BLaER1 treated with 17β-estradiol and CSF1 and Interleukin-3, amounts not matched to agents 10 nM and 100 nM (cell line): ENCODE measurements around the gene GLE1.

ENCODE experiments used
- H3K27ac ChIP-seq, 11 experiments: shearing (Covaris generic); formaldehyde crosslinking; 2 replicates each; pipeline ENCODE4 v1.8.1; 2022
- H3K27me3 ChIP-seq, 11 experiments: shearing (Covaris generic); formaldehyde crosslinking; 2 replicates each; pipeline ENCODE4 v1.8.1; 2022
- H3K36me3 ChIP-seq, 11 experiments: shearing (Covaris generic); formaldehyde crosslinking; 2 replicates each; pipeline ENCODE4 v1.8.1; 2022
- H3K4me1 ChIP-seq, 10 experiments: shearing (Covaris generic); formaldehyde crosslinking; 2 replicates each; pipeline ENCODE4 v1.8.1; 2022
- H3K4me2 ChIP-seq, 11 experiments: shearing (Covaris generic); formaldehyde crosslinking; 2 replicates each; pipeline ENCODE4 v1.8.1; 2022
- H3K4me3 ChIP-seq, 10 experiments: shearing (Covaris generic); formaldehyde crosslinking; 2 replicates each; pipeline ENCODE4 v1.8.1; 2022
- H3K9ac ChIP-seq, 11 experiments: shearing (Covaris generic); formaldehyde crosslinking; 2 replicates each; pipeline ENCODE4 v1.8.1; 2022
- H3K9me3 ChIP-seq, 11 experiments: shearing (Covaris generic); formaldehyde crosslinking; replicated peaks in 1 of 11; 2 replicates each; pipeline ENCODE4 v1.8.1; 2022
- H4K20me1 ChIP-seq, 11 experiments: shearing (Covaris generic); formaldehyde crosslinking; 2 replicates each; pipeline ENCODE4 v1.8.1; 2022
- Cebpa-rat ChIP-seq, 11 experiments: shearing (Covaris generic); IDR thresholded peaks; 2 replicates each; pipeline ENCODE4 v1.8.1; 2022

The GLE1 gene

GRCh38 chr9:128486201-128486600, 18.3 kb upstream of the GLE1 start:
- H3K27me3 ChIP-seq, result no peaks in the 10 kb centered on the region
- no peaks in the 10 kb centered on the region for H3K9me3 ChIP-seq
- H3K4me3 ChIP-seq, result no peak overlapping the region
- peaks cover 77 to 100% (median 99%) of the 10 kb centered on the region in 11 experiments for H3K36me3 ChIP-seq
- TF ChIP-seq Cebpa-rat (IDR thresholded peaks at IDR 0.05), result no peak
- no peak overlapping the region for H3K27ac ChIP-seq
- H4K20me1 ChIP-seq, result peaks cover 0 to 12% (median 0%) of the 10 kb centered on the region in 11 experiments; a peak in 2 of 22 replicates
- no peak overlapping the region for H3K4me2 ChIP-seq
- peaks cover 0 to 11% (median 0%) of the 10 kb centered on the region in 10 experiments; a peak in 2 of 20 replicates for H3K4me1 ChIP-seq
- no peak overlapping the region; a peak in 1 of 22 replicates for H3K9ac ChIP-seq

GRCh38 chr9:128493424-128493823, 11.1 kb upstream of the GLE1 start:
- Histone ChIP-seq H3K9me3 (no peaks in the 10 kb centered on the region), H3K4me1 (peaks cover 14 to 46% (median 35%) of the 10 kb centered on the region in 10 experiments), H3K9ac (peak overlapping the region in 8 of 11 experiments; percentile 35 to 71 (median 60); a peak in 13 of 22 replicates), H3K36me3 (peaks cover 42 to 94% (median 85%) of the 10 kb centered on the region in 11 experiments), H3K4me2 (peak overlapping the region in 10 of 11 experiments; percentile 66 to 90 (median 86); a peak in 19 of 22 replicates), H4K20me1 (peaks cover 0 to 1% (median 0%) of the 10 kb centered on the region in 11 experiments; a peak in 1 of 22 replicates), H3K27me3 (no peaks in the 10 kb centered on the region), H3K27ac (peak overlapping the region in 9 of 11 experiments; percentile 47 to 80 (median 71); a peak in 17 of 22 replicates), H3K4me3 (peak overlapping the region in 1 of 10 experiments; percentile 34; a peak in 1 of 20 replicates)
- no peak for TF ChIP-seq Cebpa-rat (IDR thresholded peaks at IDR 0.05)

- Histone ChIP-seq H3K9me3 (no peaks in the 10 kb centered on the region), H3K4me3 (peak overlapping the region in 7 of 10 experiments; percentile 14 to 47 (median 34); a peak in 11 of 20 replicates), H4K20me1 (peaks cover 0 to 6% (median 0%) of the 10 kb centered on the region in 11 experiments; a peak in 1 of 22 replicates), H3K36me3 (peaks cover 47 to 94% (median 85%) of the 10 kb centered on the region in 11 experiments), H3K4me1 (peaks cover 14 to 43% (median 35%) of the 10 kb centered on the region in 10 experiments), H3K27me3 (no peaks in the 10 kb centered on the region), H3K4me2 (peak overlapping the region; percentile 66 to 90 (median 86)), H3K27ac (peak overlapping the region in 9 of 11 experiments; percentile 47 to 80 (median 71); a peak in 18 of 22 replicates), H3K9ac (peak overlapping the region in 9 of 11 experiments; percentile 34 to 71 (median 54); a peak in 17 of 22 replicates)
- peak in 1 of 11 experiments; percentile 8; a peak in 1 of 22 replicates for TF ChIP-seq Cebpa-rat (IDR thresholded peaks at IDR 0.05)
Measured at GRCh38 chr9:128494108-128494745, 10.3 kb upstream of the GLE1 start.

GRCh38 chr9:128494746-128495129, 9.8 kb upstream of the GLE1 start:
- peak overlapping the region in 7 of 10 experiments; percentile 14 to 47 (median 34); a peak in 10 of 20 replicates for H3K4me3 ChIP-seq
- H3K27ac ChIP-seq, result peak overlapping the region in 8 of 11 experiments; percentile 49 to 80 (median 72); a peak in 17 of 22 replicates
- no peaks in the 10 kb centered on the region for H3K27me3 ChIP-seq
- peak overlapping the region; percentile 66 to 90 (median 86) for H3K4me2 ChIP-seq
- peaks cover 14 to 43% (median 35%) of the 10 kb centered on the region in 10 experiments for H3K4me1 ChIP-seq
- H3K9me3 ChIP-seq, result no peaks in the 10 kb centered on the region
- no peak for TF ChIP-seq Cebpa-rat (IDR thresholded peaks at IDR 0.05)
- peak overlapping the region in 8 of 11 experiments; percentile 35 to 71 (median 60); a peak in 17 of 22 replicates for H3K9ac ChIP-seq
- H4K20me1 ChIP-seq, result peaks cover 0 to 6% (median 0%) of the 10 kb centered on the region in 11 experiments; a peak in 1 of 22 replicates
- H3K36me3 ChIP-seq, result peaks cover 47 to 94% (median 85%) of the 10 kb centered on the region in 11 experiments

GRCh38 chr9:128495296-128495695, 9.2 kb upstream of the GLE1 start:
- TF ChIP-seq Cebpa-rat (IDR thresholded peaks at IDR 0.05), result no peak
- H3K4me2 ChIP-seq, result peak overlapping the region; percentile 66 to 90 (median 86); a peak in 19 of 22 replicates
- H3K27me3 ChIP-seq, result no peaks in the 10 kb centered on the region
- H3K36me3 ChIP-seq, result peaks cover 49 to 94% (median 85%) of the 10 kb centered on the region in 11 experiments
- H3K4me1 ChIP-seq, result peaks cover 14 to 43% (median 35%) of the 10 kb centered on the region in 10 experiments
- H3K27ac ChIP-seq, result peak overlapping the region in 7 of 11 experiments; percentile 56 to 80 (median 73); a peak in 15 of 22 replicates
- no peaks in the 10 kb centered on the region for H3K9me3 ChIP-seq
- H3K4me3 ChIP-seq, result peak overlapping the region in 3 of 10 experiments; percentile 14 to 47 (median 38); a peak in 1 of 20 replicates
- H4K20me1 ChIP-seq, result peaks cover 0 to 6% (median 0%) of the 10 kb centered on the region in 11 experiments; a peak in 1 of 22 replicates
- peak overlapping the region in 7 of 11 experiments; percentile 51 to 71 (median 66); a peak in 14 of 22 replicates for H3K9ac ChIP-seq

GRCh38 chr9:128495804-128496417, 8.6 kb upstream of the GLE1 start:
- H3K36me3 ChIP-seq, result peaks cover 52 to 94% (median 85%) of the 10 kb centered on the region in 11 experiments
- TF ChIP-seq Cebpa-rat (IDR thresholded peaks at IDR 0.05), result no peak

GRCh38 chr9:128497824-128498610, 6.5 kb upstream of the GLE1 start:
- peaks cover 0 to 6% (median 0%) of the 10 kb centered on the region in 11 experiments; a peak in 1 of 22 replicates for H4K20me1 ChIP-seq
- H3K4me1 ChIP-seq, result peaks cover 14 to 35% (median 32%) of the 10 kb centered on the region in 10 experiments
- H3K4me3 ChIP-seq, result no peak overlapping the region
- H3K9ac ChIP-seq, result no peak overlapping the region
- TF ChIP-seq Cebpa-rat (IDR thresholded peaks at IDR 0.05), result no peak
- H3K9me3 ChIP-seq, result no peaks in the 10 kb centered on the region
- no peak overlapping the region for H3K4me2 ChIP-seq
- H3K27ac ChIP-seq, result no peak overlapping the region
- no peaks in the 10 kb centered on the region for H3K27me3 ChIP-seq
- H3K36me3 ChIP-seq, result peaks cover 50 to 94% (median 85%) of the 10 kb centered on the region in 11 experiments

More at GRCh38 chr9:128495804-128496417, 8.6 kb upstream of the GLE1 start:
- Histone ChIP-seq H3K9ac (peak overlapping the region in 7 of 11 experiments; percentile 51 to 71 (median 66); a peak in 12 of 22 replicates), H3K4me3 (no peak overlapping the region), H3K9me3 (no peaks in the 10 kb centered on the region), H3K27me3 (no peaks in the 10 kb centered on the region), H3K4me2 (peak overlapping the region in 8 of 11 experiments; percentile 86 to 90 (median 88); a peak in 12 of 22 replicates), H3K27ac (peak overlapping the region in 7 of 11 experiments; percentile 56 to 80 (median 73); a peak in 14 of 22 replicates), H3K4me1 (peaks cover 14 to 43% (median 35%) of the 10 kb centered on the region in 10 experiments), H4K20me1 (peaks cover 0 to 6% (median 0%) of the 10 kb centered on the region in 11 experiments; a peak in 1 of 22 replicates)

- H4K20me1 ChIP-seq, result peaks cover 0 to 6% (median 0%) of the 10 kb centered on the region in 11 experiments; a peak in 1 of 22 replicates
- H3K4me3 ChIP-seq, result no peak overlapping the region
- H3K27ac ChIP-seq, result no peak overlapping the region
- no peaks in the 10 kb centered on the region for H3K27me3 ChIP-seq
- H3K4me2 ChIP-seq, result no peak overlapping the region
- peaks cover 17 to 33% (median 28%) of the 10 kb centered on the region in 10 experiments for H3K4me1 ChIP-seq
- TF ChIP-seq Cebpa-rat (IDR thresholded peaks at IDR 0.05), result no peak
- H3K9ac ChIP-seq, result no peak overlapping the region
- H3K36me3 ChIP-seq, result peaks cover 50 to 88% (median 82%) of the 10 kb centered on the region in 11 experiments
- H3K9me3 ChIP-seq, result no peaks in the 10 kb centered on the region
Measured at GRCh38 chr9:128498911-128499310, 5.6 kb upstream of the GLE1 start.
